Measurements from ENCODE around the gene SNX3. TPM values are rescaled to one million over a fixed set of nuclear protein-coding genes. Genes with fewer than 3 reads are reported as not detected.

The SNX3 gene
- total and polyA plus RNA-seq, 8 donors: 30.0 to 88.9 (median 55.4) TPM

DNA sequence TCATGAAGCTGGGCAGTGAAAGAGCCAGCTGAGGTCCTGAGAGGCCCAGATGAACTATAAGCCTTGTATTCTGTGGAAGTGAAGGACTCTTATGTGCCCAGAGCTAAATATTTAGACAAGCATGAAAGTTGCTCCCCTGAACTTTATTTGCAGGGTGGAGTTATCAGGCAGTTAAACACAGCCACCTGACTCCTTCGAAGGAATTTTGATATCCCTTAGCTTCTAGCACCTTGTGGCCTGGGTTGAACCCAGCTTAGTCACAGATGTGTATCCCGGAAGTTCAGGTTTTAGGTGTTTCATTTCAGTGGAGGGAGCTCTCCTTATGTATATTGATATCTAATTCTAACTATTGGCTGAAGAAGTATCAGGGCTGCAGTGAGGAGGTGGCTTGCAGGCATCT, 74.6 kb downstream of the SNX3 start:
- Histone ChIP-seq H3K27ac (no peak overlapping the region), H3K9me3 (no peaks in the 10 kb centered on the region), H3K4me3 (no peak overlapping the region), H3K36me3 (no peaks in the 10 kb centered on the region), H3K27me3 (no peaks in the 10 kb centered on the region), H3K4me1 (no peaks in the 10 kb centered on the region)
- no peak for FAIRE-seq
- peak in 3 of 4 donors; percentile 40 to 72 (median 62) for ATAC-seq
- TF ChIP-seq, protein P1, sequence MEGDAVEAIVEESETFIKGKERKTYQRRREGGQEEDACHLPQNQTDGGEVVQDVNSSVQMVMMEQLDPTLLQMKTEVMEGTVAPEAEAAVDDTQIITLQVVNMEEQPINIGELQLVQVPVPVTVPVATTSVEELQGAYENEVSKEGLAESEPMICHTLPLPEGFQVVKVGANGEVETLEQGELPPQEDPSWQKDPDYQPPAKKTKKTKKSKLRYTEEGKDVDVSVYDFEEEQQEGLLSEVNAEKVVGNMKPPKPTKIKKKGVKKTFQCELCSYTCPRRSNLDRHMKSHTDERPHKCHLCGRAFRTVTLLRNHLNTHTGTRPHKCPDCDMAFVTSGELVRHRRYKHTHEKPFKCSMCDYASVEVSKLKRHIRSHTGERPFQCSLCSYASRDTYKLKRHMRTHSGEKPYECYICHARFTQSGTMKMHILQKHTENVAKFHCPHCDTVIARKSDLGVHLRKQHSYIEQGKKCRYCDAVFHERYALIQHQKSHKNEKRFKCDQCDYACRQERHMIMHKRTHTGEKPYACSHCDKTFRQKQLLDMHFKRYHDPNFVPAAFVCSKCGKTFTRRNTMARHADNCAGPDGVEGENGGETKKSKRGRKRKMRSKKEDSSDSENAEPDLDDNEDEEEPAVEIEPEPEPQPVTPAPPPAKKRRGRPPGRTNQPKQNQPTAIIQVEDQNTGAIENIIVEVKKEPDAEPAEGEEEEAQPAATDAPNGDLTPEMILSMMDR (IDR thresholded peaks at IDR 0.05): no peak
- intact Hi-C loops (cut with DNase I): no loop called here
- WGBS, 2 donors: 27 to 31% methylated on average over 2 of the region's 2 CpGs
- no peak for DNase-seq

DNA sequence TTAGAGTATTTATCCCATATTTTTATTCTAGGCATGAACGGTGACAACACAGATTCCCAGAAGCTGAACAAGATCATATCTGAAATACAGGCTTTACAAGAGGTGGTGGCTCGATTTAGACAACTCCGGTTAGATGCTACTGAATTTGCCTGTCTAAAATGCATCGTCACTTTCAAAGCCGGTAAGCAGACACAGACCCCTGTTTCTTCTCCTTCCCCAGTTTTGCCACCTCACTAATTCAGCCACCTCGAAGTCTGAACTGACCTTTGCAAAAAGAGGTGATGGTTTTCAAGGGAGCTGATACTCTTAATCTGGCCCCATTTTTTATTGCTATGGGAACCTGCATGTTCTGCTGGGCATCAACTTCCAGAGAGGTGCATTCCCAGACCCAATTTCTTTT, 80.1 kb downstream of the SNX3 start:
- H3K27me3 ChIP-seq: no peaks in the 10 kb centered on the region
- no peaks in the 10 kb centered on the region for H3K9me3 ChIP-seq
- H3K4me1 ChIP-seq: no peaks in the 10 kb centered on the region
- no peak for ATAC-seq
- H3K27ac ChIP-seq: no peak overlapping the region
- H3K36me3 ChIP-seq: no peaks in the 10 kb centered on the region
- DNase-seq: no peak
- no peak overlapping the region for H3K4me3 ChIP-seq
- FAIRE-seq: no peak
- 71 to 72% methylated on average over 6 of the region's 6 CpGs for WGBS, 2 donors
- intact Hi-C loops (cut with DNase I): no loop called here
- TF ChIP-seq, protein P1 (IDR thresholded peaks at IDR 0.05): no peak

DNA sequence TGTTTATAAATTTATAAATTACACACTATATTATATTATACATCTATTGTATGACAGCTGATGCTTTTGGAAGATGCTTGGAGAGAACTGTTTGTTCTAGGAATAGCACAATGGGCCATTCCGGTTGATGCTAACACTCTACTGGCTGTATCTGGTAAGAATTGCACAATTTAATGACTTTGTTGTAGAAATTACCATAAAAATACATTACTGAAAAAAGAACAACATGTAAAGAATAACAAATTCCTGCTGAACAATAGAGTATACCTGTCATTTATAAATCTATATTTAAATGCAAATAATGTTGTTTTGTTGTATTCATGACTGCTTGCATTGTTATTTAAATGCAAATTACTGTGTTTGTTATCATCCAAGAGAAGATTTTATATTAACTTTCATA, 80.6 kb downstream of the SNX3 start:
- TF ChIP-seq, protein P1 (IDR thresholded peaks at IDR 0.05): no peak
- H3K36me3 ChIP-seq: no peaks in the 10 kb centered on the region
- no peaks in the 10 kb centered on the region for H3K27me3 ChIP-seq
- no peaks in the 10 kb centered on the region for H3K9me3 ChIP-seq
- ATAC-seq (no peak), DNase-seq (no peak), FAIRE-seq (no peak)
- 65 to 75% methylated on average over 1 of the region's 1 CpG for WGBS, 2 donors
- H3K4me3 ChIP-seq: no peak overlapping the region
- no peak overlapping the region for H3K27ac ChIP-seq
- H3K4me1 ChIP-seq: peaks cover 0 to 1% (median 0%) of the 10 kb centered on the region in 3 donors
- intact Hi-C loops (cut with DNase I): no loop called here

DNA sequence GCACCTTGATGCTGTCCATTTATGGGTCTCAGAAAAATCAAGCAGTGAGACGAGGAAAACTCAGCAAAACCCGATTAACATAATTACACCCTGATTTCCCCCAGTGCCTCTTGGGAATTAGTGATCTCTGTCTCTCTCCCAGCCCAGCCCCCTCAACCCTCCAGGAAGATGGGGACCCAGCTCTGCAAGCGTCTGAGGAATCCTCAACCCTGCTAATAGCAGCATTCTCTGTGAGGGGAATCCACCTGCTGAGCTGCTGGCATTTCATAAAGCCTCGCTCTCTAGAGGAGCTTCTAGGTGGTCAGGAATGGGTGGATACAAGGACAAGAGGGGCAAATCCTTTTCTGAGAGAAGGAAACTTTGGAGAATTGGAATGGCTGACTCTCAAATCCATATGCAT, 81.1 kb downstream of the SNX3 start:
- no peaks in the 10 kb centered on the region for H3K9me3 ChIP-seq
- H3K4me3 ChIP-seq: no peak overlapping the region
- no peak for DNase-seq
- no peak for ATAC-seq
- 67 to 77% methylated on average over 4 of the region's 4 CpGs for WGBS, 2 donors
- no peak overlapping the region for H3K27ac ChIP-seq
- intact Hi-C loops (cut with DNase I): loop anchor here in 1 of 3 donors (5.0 kb wide), 1 partner anchor 73 kb away; no protein-coding TSS in a partner anchor
- H3K4me1 ChIP-seq: peaks cover 0 to 5% (median 0%) of the 10 kb centered on the region in 3 donors
- H3K27me3 ChIP-seq: no peaks in the 10 kb centered on the region
- FAIRE-seq: no peak
- no peaks in the 10 kb centered on the region for H3K36me3 ChIP-seq
- TF ChIP-seq, protein P1 (IDR thresholded peaks at IDR 0.05): no peak

DNA sequence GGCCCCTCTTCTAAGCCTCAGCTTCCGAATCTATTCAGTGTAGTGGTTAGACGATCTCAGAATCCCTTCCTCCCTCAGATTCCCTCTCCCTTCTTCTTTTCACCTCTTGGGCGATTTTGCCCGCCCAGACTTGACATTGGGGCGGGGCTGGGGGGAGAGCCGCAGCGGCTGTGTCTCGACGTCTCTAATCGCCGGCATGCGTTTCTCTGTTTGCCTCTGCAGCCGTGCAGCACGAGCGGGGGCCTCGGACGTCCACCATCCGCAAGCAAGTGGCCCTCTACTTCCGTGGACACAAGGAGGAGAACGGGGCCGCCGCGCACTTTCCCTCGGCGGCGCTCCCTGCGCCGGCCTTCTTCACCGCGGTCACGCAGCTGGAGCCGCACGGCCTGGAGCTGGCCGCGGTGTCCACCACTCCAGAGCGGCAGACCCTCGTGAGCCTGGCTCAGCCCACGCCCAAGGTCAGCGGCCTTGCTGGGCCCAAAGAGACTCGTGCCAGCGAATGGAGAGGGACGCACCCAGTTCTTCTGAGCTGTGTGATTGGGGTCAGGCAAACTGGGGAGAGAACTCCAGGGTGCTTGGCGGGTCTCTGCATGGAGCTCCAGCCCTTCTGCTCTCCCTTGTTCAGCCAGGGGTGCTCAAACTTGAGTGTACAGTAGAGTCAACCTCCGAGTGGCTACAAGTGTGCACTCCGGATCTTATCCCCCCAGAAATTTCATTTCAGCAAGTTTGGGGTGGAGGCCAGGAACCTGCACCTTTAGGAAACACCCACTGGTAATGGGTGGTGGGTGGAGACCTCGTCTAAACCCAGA, 84.4 kb downstream of the SNX3 start:
- ATAC-seq (peak; percentile 13 to 32 (median 22)), FAIRE-seq (no peak), DNase-seq (peak in 1 of 6 donors; percentile 54)
- Histone ChIP-seq H3K9me3 (no peaks in the 10 kb centered on the region), H3K36me3 (no peaks in the 10 kb centered on the region), H3K4me3 (peak overlapping the region; percentile 18 to 54 (median 34)), H3K27me3 (no peaks in the 10 kb centered on the region), H3K4me1 (peaks cover 0 to 5% (median 0%) of the 10 kb centered on the region in 3 donors), H3K27ac (no peak overlapping the region)
- intact Hi-C loops (cut with DNase I): loop anchor here in 1 of 3 donors (5.0 kb wide), 1 partner anchor 76 kb away; no protein-coding TSS in a partner anchor
- TF ChIP-seq, protein P1 (IDR thresholded peaks at IDR 0.05): no peak
- 34 to 36% methylated on average over 46 of the region's 46 CpGs for WGBS, 2 donors

Measured in pancreas (tissue), 10 donors.